GM21737 (cell line): ENCODE measurements around the gene WFDC5.
"Not testable (repeated sequence)": the region's sequence is repeated elsewhere in the genome, so short reads cannot be mapped to it uniquely, and the experiment has no call there.

Experiments
- ATAC-seq: cut with Tn5 transposase; IDR thresholded peaks from one replicate; pipeline ENCODE4 v1.9.1; 2021; ENCODE audit warnings: mild to moderate bottlenecking, moderate library complexity; ENCODE audit not compliant: unreplicated experiment

Gene WFDC5, protein sequence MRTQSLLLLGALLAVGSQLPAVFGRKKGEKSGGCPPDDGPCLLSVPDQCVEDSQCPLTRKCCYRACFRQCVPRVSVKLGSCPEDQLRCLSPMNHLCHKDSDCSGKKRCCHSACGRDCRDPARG

GRCh38 chr20:45114465-45115385 lies at the start of gene WFDC5:
Gene WFDC5 (minus strand): TSS chr20:45115174. CDS start chr20:45115083, 91 bp downstream.
- no peak for ATAC-seq

DNA sequence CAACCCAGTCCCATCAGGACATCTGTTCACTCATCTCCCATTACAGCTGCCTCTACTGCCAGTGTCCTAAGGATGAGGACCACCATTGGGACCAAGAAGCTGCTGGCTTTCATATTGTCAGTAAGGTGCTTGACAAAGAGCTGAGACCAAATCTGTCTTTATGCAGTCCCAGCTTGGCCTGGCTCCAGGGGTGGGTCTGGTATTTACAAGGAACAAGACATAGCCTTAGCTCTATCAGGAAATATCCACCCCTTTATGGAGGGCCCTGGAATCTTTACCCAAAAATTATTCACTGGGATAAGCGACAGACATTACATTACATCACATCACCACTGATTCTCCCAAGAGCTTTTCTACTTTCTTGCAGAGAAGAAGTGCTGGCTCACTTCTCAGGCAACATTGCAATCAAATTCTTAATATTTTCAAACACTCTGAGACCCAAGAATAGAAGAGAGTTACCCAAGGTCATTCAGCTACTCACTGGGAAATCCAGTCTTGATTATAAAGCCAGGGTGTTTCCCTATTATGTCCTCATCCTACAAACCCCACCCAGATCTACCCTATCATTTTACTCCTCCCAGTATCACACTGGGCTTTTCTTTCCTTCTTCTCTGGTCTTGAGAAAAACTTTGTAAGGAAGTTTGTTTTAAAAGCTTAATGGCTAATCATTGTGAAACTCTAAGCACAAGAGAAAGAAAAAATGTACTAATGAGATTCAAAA lies 48.3 kb upstream of the WFDC5 start:
- no peak for ATAC-seq

DNA sequence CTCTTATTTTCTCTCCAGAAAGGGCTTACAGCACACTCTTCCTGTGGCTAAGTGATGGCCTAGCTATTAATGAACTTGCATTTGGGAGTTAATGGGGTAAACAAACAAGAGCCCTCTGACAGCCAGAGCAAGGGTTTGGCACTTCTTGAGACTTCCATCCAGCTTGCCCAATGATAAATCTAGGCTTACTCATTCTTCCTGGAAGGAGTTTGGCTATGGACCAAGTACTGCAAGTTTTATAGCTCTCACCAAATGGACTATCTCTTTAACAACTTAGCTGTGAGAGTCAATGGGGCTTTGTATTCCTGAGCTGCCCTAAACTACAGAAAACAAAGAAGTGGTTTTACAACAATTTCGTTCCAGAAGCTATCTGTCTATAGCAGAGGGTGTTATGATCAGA lies 43.0 kb upstream of the WFDC5 start:
- ATAC-seq = no peak

- ATAC-seq = no peak
These were observed 41.7 kb upstream of the WFDC5 start for GRCh38 chr20:45156713-45157112.

DNA sequence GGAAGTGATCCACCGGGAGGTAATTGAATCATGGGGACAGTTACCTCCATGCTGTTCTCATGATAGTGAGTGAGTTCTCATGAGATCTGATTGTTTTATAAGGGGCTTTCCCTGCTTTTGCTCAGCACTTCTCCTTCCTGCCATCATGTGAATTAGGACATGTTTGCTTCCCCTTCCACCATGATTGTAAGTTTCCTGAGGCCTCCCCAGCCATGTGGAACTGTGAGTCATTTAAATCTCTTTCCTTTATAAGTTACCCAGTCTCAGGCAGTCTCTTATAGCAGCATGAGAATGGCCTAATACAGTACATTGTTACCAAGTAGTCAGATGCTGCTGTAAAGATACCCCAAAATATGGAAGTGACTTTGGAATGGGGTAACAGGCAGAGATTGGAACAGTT lies 39.8 kb upstream of the WFDC5 start:
- ATAC-seq = not testable (repeated sequence)

DNA sequence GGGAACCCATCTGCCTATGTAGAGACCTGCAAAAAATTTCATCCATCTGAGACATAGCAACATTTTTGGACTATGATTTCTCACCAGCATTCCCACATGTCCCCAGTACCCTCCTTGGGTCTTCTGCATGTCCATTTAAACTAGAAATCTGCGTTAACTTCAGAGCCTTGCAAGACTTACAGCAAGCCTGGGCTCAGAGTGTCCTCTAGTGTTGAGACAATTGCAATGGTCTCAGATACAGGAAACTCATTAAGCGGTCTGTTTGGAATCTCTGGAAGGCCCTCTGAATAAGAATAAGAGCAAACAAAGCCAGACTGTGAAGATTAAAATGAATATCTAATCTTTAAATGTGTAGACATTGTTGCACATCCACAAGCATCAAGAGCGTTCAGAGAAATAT lies 39.2 kb upstream of the WFDC5 start:
- ATAC-seq = no peak

DNA sequence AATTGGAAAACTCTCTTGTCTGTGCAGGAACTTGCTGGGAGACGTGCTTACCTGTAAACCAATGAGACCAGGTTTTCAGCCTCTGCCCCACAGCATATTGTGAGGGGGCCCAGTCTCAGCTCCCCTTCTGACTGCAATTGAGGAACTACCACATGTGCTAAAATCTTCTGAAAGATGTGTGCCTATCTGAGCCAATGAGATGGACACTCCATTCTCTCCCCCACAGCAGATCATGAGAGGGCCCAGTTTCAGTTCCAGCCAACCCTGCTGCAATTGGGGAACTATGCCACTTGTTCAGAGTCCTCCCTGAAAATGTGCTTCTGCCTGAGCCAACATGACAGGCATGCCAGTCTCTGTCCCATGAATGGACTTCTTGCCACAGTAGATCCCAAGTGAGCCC lies 38.8 kb upstream of the WFDC5 start:
- no peak for ATAC-seq

- ATAC-seq = no peak
These were observed 38.2 kb upstream of the WFDC5 start for GRCh38 chr20:45153147-45153546.

GRCh38 chr20:45152405-45152804 lies 37.4 kb upstream of the WFDC5 start:
- ATAC-seq = no peak

GRCh38 chr20:45149062-45149461 lies 34.1 kb upstream of the WFDC5 start:
- ATAC-seq = no peak

- ATAC-seq = no peak
These were observed 25.9 kb upstream of the WFDC5 start for GRCh38 chr20:45140836-45141235.

DNA sequence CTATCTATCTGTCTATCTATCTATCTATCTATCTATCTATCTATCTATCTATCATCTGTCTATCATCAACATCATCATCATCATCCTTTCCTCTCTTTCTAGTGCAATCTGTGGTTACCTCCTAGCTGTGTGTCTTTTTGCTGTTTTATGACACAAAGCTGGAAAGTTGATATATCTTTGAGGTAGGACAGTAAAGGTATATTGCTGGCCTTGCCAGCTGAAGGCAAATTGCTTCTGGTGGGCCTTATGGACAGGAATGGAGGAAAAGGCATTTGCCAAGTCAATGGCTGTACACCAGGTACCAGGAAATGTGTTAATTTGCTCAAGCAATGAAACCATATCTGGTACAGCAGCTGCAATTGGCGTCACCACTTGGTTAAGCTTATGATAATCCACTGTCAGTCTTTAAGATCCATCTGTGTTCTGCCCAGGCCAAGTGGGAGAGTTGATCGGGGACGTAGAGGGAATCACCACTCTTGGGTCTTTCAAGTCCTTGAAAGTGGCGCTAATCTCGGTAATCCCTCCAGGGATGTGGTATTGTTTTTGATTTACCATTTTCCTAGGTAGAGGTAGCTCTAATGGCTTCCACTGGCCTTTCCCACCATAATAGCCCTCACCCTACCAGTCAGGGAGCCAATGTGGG lies 24.9 kb upstream of the WFDC5 start:
- not testable (repeated sequence) for ATAC-seq

DNA sequence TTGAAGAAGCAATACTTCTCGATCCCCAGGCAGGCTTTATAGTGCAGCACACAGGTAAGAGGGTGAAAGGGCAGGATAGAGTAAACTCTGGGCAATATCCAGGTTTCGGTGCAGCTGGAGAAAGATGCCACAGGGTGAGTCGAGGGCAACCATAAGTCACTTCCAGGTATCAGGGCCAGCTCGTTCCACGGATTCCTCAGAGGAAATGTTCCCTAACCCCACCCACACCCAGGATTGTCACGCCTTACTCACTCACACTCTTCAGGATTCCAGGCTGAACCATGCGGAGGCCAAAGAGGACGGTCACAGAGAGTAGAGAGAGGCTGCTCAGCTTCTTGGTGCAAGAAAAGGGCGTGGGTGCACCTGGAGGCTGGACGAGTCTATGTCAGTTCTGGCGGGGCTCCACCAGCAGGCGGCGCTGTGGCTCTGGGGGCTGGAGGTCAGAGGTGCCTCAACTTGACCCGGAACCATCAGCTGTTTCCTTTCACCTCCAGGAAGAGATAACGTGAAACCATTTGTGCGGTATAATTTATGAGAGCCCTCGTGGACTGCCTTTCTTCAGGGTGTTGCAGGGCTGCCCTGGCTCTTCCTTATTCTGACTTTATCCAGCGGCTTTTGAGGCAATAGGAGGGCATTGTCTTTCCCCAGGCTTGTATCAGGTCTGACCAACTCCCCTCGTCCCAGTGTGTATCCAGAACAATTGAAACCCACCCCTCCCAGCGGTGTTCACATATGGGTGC lies 23.8 kb upstream of the WFDC5 start:
- no peak for ATAC-seq

DNA sequence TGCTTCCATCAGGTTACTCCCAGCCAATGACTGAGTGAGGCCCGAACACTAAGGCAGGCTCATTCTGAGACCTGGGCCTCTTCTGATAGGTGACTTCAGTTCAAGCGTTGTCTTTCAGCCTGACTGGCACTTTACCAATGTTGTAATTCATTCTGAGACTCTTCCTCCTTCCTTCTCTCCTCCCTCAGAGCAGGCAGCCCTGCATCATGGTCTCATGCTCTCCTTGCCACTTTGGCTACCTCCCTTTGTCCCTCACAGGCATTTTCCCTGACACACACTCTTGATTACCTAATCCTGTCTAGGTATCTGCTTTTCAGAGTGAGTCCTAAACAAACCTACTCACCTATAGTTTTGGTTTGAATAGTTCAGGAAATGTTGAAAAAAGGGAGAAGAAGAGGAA lies 21.9 kb upstream of the WFDC5 start:
- ATAC-seq = no peak

- ATAC-seq = no peak
These were observed 13.1 kb upstream of the WFDC5 start for GRCh38 chr20:45128099-45128498.

GRCh38 chr20:45124365-45124764 lies 9.4 kb upstream of the WFDC5 start, which contains the start of gene WFDC12:
Gene WFDC12 (minus strand): TSS chr20:45124465. CDS start chr20:45124447, 18 bp downstream.
- ATAC-seq = no peak

DNA sequence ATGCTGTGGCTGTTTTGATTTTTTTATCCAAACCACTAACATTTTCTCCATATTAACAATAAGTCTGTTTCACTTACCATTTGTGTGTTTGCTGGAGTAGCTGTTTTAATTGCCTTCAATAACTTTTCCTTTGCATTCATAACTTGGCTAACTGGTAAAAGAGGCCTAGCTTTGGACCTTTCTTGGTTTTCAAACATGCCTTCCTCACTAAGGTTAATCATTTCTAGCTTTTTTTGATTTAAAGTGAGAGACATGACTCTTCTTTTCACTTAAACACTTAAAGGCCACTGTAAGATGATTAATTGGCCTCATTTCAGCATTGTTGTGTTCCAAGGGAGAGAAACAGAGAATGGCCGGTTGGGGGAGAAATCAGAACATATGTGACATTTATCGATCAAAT lies 6.4 kb upstream of the WFDC5 start:
- no peak for ATAC-seq

DNA sequence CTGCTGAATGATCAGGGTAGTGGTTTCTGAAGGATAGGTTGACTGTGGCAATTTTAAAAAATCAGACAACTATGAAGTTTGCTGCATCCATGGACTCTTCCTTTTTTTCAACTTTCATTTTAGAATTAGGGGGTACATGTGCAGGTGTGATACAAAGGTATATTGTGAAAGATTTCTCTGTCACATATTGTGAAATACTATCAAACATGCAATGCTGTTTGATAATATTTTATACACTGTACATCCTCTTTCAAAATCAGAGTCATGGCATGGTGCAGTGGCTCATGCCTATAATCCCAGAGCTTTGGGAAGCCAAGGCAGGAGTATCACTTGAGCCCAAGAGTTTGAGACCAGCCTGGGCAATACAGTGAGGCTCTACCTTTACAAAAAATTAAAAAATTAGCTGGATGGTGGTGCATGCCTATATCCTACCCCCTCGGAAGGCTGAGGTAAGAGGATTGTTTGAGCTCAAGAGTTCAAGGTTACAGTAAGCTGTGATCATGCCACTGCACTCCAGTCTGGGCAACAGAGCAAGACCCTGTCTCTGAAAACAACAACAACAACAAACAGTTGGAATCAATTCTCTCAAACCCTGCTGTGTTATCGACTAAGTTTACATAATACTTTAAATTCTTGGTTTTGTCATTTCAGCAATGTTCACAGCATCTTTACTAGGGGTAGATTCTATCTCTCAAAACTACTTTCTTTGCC lies 4.7 kb upstream of the WFDC5 start:
- ATAC-seq = no peak

DNA sequence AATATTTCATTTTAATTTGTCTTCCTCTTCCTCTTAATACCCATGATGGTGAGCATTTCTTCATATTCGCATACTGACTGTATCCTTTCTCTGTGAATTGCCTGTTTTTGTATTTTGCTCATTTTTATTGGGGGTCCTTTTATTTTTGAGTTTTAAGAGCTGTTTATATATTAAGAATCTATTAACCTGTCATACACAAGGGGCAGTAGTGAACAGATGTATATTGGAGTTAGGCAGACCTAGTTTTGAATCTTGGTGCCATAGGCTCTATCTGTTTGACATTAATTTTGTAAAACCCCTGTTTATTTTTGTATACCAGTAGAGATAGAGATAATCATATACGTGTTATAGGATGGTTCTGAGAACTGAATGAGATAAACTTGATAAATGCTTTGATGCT lies 3.1 kb upstream of the WFDC5 start:
- ATAC-seq = no peak

- no peak for ATAC-seq
These were observed 2.6 kb upstream of the WFDC5 start for GRCh38 chr20:45117581-45117980.
